ENCODE measurements around the gene CLIP4.

The CLIP4 gene

GRCh38 chr2:29147963-29148362, 32.7 kb downstream of the CLIP4 start:
- no peak overlapping the region for H3K4me3 Mint-ChIP-seq
- TF ChIP-seq CTCF (IDR thresholded peaks at IDR 0.05), result no peak
- no peak overlapping the region for H3K27ac Mint-ChIP-seq
- H3K36me3 Mint-ChIP-seq (ENCODE audit: low read depth), result peaks cover 9% of the 10 kb centered on the region
- H3K9me3 Mint-ChIP-seq, result peaks cover 3% of the 10 kb centered on the region
- no peak for DNase-seq
- peaks cover 11% of the 10 kb centered on the region for H3K27me3 Mint-ChIP-seq (ENCODE audit: low read depth, poor library complexity)
- no peaks in the 10 kb centered on the region for H3K4me1 Mint-ChIP-seq

- H3K36me3 Mint-ChIP-seq (ENCODE audit: low read depth), result peaks cover 14% of the 10 kb centered on the region
- no peak for TF ChIP-seq CTCF (IDR thresholded peaks at IDR 0.05)
Measured at GRCh38 chr2:29154610-29155009, 39.4 kb downstream of the CLIP4 start.

GRCh38 chr2:29155578-29155977, 40.4 kb downstream of the CLIP4 start:
- peaks cover 4% of the 10 kb centered on the region for H3K27me3 Mint-ChIP-seq (ENCODE audit: low read depth, poor library complexity)
- no peak for DNase-seq
- no peak overlapping the region for H3K27ac Mint-ChIP-seq
- peaks cover 3% of the 10 kb centered on the region for H3K9me3 Mint-ChIP-seq
- H3K36me3 Mint-ChIP-seq (ENCODE audit: low read depth), result peaks cover 14% of the 10 kb centered on the region
- peak overlapping the region; percentile 61 for H3K4me3 Mint-ChIP-seq
- TF ChIP-seq CTCF (IDR thresholded peaks at IDR 0.05), result no peak
- H3K4me1 Mint-ChIP-seq, result peaks cover 28% of the 10 kb centered on the region

More at GRCh38 chr2:29154610-29155009, 39.4 kb downstream of the CLIP4 start:
- H3K4me1 Mint-ChIP-seq, result peaks cover 23% of the 10 kb centered on the region
- DNase-seq, result no peak
- peaks cover 3% of the 10 kb centered on the region for H3K9me3 Mint-ChIP-seq
- no peaks in the 10 kb centered on the region for H3K27me3 Mint-ChIP-seq (ENCODE audit: low read depth, poor library complexity)
- H3K4me3 Mint-ChIP-seq, result no peak overlapping the region
- no peak overlapping the region for H3K27ac Mint-ChIP-seq

- Mint-ChIP-seq H3K36me3 (ENCODE audit: low read depth) (peaks cover 14% of the 10 kb centered on the region), H3K27me3 (ENCODE audit: low read depth, poor library complexity) (peaks cover 4% of the 10 kb centered on the region), H3K4me1 (peaks cover 28% of the 10 kb centered on the region), H3K27ac (no peak overlapping the region), H3K9me3 (peaks cover 3% of the 10 kb centered on the region), H3K4me3 (no peak overlapping the region)
- DNase-seq, result no peak
- TF ChIP-seq CTCF (IDR thresholded peaks at IDR 0.05), result no peak
Measured at GRCh38 chr2:29157131-29157530, 41.9 kb downstream of the CLIP4 start.

- DNase-seq, result no peak
- TF ChIP-seq CTCF (IDR thresholded peaks at IDR 0.05), result no peak
- no peaks in the 10 kb centered on the region for H3K9me3 Mint-ChIP-seq
- H3K27me3 Mint-ChIP-seq (ENCODE audit: low read depth, poor library complexity), result peaks cover 4% of the 10 kb centered on the region
- H3K27ac Mint-ChIP-seq, result no peak overlapping the region
- no peak overlapping the region for H3K4me3 Mint-ChIP-seq
- H3K36me3 Mint-ChIP-seq (ENCODE audit: low read depth), result peaks cover 5% of the 10 kb centered on the region
- H3K4me1 Mint-ChIP-seq, result peaks cover 30% of the 10 kb centered on the region
Measured at GRCh38 chr2:29159125-29159524, 43.9 kb downstream of the CLIP4 start.

- no peaks in the 10 kb centered on the region for H3K9me3 Mint-ChIP-seq
- peaks cover 5% of the 10 kb centered on the region for H3K36me3 Mint-ChIP-seq (ENCODE audit: low read depth)
- no peak for DNase-seq
- H3K4me3 Mint-ChIP-seq, result no peak overlapping the region
- H3K4me1 Mint-ChIP-seq, result peaks cover 37% of the 10 kb centered on the region
- peaks cover 4% of the 10 kb centered on the region for H3K27me3 Mint-ChIP-seq (ENCODE audit: low read depth, poor library complexity)
- H3K27ac Mint-ChIP-seq, result peak overlapping the region; percentile 76
- TF ChIP-seq CTCF (IDR thresholded peaks at IDR 0.05), result no peak
Measured at GRCh38 chr2:29160184-29160583, 45.0 kb downstream of the CLIP4 start.

Measured in nephron progenitor cell (in vitro differentiated cells).